ENCODE results near the gene TRMT2B.

DNA sequence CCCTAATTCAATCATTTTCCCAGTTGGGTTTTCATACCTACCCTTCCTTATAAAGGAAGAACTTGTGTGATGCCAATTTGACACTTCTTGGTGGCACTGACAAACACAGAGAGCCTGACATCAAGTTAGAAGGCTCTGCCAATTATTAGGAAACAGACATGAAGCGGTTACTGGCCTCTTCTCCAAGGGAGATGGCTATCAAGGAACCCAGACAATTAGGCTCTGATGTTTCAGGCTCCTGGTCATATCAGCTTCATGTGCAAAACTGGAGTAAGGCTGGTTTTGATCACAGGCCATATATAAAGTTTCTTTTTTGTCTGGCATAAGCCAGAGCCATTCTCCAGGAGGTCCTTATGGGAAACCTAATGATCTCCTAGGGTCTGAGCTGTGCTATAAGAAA lies 82.0 kb downstream of the TRMT2B start:
- TF ChIP-seq CTCF (IDR thresholded peaks at IDR 0.05), result no peak
- no peak for TF ChIP-seq POLR2A (IDR thresholded peaks at IDR 0.05)
- TF ChIP-seq POLR2AphosphoS5 (IDR thresholded peaks at IDR 0.05), result no peak
